GM15510 (cell line): ENCODE results near the gene HECW1.

Experiments used
- POLR2A ChIP-seq: IDR thresholded peaks from 3 replicates; pipeline ENCODE4 v1.6.1; 2011; ENCODE audit warnings: borderline replicate concordance; ENCODE audit not compliant: insufficient read length; ENCODE audit errors: extremely low read depth

Gene HECW1

GRCh38 chr7:43456200-43456599, 343.8 kb downstream of the HECW1 start:
- no peak for TF ChIP-seq POLR2A

DNA sequence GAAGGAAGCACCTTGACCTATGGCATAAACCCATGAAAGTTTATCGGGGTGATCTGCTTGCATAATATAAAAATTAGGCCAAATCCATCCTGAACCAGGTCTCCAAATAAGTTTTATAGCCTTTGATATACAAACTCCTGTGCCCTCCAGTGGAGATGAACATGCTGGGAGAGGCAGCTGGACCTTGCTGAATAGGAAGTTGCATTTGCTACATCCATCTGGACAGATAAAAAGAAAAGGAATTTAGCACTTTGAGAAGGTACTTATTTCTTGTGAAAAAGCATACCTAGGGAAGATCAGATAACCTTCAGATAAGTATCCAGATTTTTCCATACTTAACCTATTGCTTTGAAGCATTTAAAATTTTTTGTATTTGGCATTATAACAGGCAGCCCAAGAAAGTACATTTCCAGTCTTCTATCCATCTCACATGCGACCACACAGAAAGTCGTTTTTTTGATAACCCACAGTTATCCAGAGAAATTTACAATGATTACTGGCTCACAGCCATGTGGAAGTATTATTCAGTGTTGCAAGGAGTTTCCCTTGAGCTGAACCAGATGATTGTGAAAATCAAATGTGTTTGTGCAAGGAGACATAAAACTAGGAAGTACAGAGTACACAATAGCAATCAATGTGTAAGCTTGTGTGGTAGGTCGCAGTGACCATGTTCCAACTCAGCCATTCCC, 346.0 kb downstream of the HECW1 start:
- TF ChIP-seq POLR2A = no peak

DNA sequence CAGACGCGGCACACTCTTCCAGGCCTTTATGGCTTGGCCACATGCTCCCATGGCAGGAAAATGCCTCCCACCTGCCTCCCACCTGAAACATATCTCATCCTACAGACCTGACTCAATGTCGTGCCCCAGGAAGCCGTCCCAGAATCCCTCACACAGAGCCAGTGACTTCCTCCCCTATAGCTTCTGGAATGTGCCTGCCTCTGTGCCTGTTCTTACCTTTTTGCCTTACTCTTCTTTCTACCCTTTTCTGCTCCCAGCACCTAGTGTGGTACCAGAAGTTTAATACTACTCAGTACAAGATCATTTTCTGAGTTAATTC, 346.5 kb downstream of the HECW1 start:
- TF ChIP-seq POLR2A = no peak

- TF ChIP-seq POLR2A = no peak
Observed at GRCh38 chr7:43460733-43461348, 348.4 kb downstream of the HECW1 start.

GRCh38 chr7:43461349-43462024, 349.0 kb downstream of the HECW1 start:
- no peak for TF ChIP-seq POLR2A

GRCh38 chr7:43462836-43463235, 350.4 kb downstream of the HECW1 start:
- no peak for TF ChIP-seq POLR2A

GRCh38 chr7:43463401-43463980, 351.0 kb downstream of the HECW1 start:
- no peak for TF ChIP-seq POLR2A

DNA sequence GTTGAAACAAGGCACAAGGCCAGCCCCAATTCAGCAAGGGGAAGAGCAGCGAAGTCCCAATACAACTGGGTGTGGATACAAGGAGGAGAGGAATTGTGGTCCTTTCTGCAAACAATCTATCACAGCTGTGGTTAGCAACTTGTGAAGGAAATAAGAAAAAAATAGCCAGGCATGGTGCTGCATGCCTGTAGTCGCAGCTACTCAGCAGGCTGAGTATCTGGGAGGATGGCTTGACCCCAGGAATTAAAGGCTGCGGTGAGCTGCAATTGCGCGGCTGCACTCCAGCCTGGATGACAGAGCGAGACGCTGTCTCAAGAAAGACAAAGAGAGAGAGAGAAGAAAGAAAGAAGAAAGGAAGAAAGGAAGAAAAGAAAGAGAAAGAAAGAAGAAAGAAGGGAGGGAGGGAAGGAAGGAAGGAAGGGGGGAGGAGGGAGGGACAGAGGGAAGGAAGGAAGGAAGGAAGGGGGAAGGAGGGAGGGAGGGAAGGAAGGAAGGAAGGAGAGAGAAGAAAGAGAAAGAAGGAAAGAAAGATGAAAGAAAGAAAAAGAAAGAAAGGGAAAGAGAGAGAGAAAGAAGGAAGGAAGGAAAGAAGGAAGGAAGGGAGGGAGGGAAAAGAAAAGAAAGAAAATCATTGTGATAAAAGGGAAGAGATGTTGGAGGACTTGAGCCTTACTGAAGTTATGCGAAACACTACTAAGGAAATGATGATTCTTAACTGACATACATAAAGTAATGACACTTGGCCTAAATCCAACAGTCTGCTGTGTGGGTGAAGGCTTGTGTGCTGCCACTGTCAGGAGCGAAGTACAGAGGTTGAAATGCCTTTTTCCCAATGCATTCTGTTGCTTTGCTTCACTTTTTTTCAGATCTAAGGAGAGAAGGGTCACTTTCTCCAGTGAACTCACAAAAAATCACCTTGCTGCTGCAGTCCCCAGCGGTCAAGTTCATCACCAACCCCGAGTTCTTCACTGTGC, 353.4 kb downstream of the HECW1 start:
- no peak for TF ChIP-seq POLR2A

- no peak for TF ChIP-seq POLR2A
Observed at GRCh38 chr7:43467406-43467805, 355.0 kb downstream of the HECW1 start.

- no peak for TF ChIP-seq POLR2A
Observed at GRCh38 chr7:43467846-43468245, 355.4 kb downstream of the HECW1 start.

GRCh38 chr7:43469051-43469450, 356.6 kb downstream of the HECW1 start:
- TF ChIP-seq POLR2A = no peak

DNA sequence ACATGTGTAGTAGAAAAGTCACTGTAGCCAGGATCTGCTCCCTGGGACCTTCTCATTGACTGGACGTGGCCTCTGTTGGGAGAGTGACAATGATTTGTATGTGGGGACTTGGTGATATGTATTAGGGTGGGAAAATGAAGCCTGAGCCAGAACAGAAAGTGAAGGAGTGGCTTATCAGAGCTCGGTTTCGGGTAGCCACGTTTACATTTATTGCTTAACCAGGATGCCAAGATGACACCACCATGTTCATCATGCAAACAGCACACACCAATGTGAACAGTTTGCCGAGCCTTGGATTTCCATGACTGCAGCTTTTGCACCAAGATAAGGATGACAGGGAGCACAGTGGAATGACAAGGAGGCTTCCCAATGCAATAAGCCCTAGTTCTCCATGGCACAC, 357.7 kb downstream of the HECW1 start:
- no peak for TF ChIP-seq POLR2A

DNA sequence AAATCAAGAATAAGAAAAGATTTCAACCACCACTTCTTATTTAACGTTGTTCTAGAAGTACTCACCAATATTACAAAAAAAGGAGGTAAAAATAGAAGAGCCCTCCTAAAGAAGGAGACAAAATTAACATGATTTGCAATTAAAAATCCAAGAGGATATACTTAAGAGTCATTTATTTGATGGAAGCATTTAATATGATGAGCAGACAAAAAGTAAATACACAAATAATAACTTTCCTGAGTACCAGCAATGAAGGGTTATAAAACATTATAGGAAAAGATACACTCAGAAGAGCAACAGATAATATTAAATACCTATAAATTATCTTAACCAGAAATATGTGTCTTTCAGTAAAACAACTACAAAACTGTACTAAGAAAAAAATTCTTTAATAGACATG, 363.5 kb downstream of the HECW1 start:
- no peak for TF ChIP-seq POLR2A

DNA sequence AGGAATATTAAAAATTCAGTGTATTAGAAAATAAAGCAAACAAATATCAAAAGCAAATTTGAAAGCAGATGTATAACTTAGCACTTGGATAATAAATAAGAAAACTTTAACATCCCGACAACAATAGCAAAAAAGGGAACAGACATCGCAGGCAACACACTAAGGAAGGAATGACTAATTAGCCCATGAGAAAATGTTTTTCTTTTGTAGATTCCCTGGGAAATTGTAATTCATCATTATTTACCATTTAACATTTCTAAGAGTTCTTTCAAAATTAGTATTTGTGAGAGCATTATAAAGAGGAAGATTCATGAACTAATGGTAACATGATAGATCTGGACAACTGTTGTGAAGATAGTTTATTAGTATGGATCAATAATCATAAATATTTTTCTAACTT, 364.4 kb downstream of the HECW1 start:
- no peak for TF ChIP-seq POLR2A
